Erythroblast (primary cell): Measurements from ENCODE around the gene PAM.

Source experiments
- DNase-seq, 2 experiments: peaks; one replicate each; lab custom pipeline; 2025; lab: John Stamatoyannopoulos, UW
- GATA1 ChIP-seq: IDR thresholded peaks from 2 replicates; pipeline ENCODE4 v1.6.1; 2011; ENCODE audit warnings: low read depth, mild to moderate bottlenecking, control low read depth, low read length, moderate library complexity
- POLR2A ChIP-seq: IDR thresholded peaks from 2 replicates; pipeline ENCODE4 v1.6.1; 2011; ENCODE audit warnings: mild to moderate bottlenecking, low read length

Gene PAM

DNA sequence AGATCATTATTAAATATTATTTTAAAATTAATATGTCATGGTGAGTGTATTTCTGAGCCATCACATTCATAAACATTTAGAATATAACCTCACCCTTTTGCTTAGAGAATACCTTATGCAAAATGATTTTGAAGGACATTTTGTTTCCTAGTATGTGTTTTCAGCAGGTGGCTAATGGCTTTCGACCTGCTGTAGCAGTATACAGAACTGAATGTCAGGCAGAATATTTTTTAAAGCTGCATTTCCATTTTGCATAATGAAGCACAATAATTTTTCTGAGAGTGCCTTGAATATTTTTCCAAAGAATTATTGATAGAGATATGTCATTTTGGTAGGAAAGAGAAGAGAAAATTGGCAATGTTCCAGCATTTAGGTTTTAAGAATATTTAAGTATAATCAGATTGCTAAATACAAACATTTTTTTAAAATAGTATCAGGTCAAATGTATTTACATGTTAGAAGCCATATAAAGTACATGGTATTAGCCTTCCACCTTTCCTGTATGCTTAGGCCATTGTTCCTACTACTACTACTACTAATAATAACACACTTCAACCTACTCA, 42.3 kb downstream of the PAM start:
- TF ChIP-seq POLR2A = no peak
- no peak for TF ChIP-seq GATA1
- DNase-seq = no peak

DNA sequence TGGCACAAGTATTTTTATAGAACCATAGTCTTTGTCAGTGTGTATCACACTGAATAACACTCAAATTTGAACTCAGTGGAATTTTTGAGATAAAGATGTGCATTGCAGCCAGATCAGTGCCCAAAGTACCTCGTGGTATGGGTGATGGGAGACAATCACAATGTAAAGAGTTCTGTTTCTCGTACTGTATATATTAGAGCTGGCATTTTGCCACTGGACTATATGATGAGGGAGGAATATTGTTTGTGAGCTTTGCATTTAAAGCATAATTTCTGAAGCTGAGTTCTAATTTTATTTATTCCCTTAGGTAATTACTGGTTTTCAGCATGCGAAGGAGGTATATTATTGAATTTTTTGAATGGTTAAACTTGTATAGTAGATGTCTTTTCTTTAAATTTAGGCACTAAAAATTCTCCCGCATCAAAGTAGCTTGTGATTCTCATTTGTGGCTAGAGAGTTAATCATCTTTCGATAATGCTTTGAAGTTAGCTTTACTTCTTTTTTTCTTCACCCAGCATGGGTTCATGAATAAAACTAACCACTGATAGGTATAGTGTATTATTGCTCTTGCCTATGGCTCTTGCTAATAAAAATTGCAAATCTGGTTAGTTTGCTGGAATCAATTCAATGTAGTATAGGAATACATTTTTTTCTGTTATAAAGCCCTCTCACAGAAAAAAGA, 43.1 kb downstream of the PAM start:
- no peak for DNase-seq
- TF ChIP-seq POLR2A = no peak
- no peak for TF ChIP-seq GATA1

DNA sequence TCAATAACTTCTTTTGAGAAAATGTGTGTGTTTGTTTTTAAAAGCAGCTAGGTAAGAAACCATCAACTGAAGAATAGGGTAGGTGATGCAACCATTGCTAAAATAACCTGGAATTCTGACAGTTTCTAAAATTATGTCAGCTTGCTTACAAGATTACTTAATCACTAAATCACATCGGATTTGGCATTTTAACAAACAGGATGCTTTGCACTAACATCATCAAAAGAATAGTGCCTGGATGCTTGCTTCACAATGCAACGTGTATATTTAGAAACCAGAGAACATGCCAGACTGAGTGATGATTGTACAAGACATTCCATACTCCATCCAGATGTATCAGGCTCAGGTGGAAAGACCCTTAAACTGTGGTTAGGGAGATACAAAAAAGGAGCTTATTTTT, 43.9 kb downstream of the PAM start:
- no peak for DNase-seq
- TF ChIP-seq GATA1 (no peak), POLR2A (no peak)

DNA sequence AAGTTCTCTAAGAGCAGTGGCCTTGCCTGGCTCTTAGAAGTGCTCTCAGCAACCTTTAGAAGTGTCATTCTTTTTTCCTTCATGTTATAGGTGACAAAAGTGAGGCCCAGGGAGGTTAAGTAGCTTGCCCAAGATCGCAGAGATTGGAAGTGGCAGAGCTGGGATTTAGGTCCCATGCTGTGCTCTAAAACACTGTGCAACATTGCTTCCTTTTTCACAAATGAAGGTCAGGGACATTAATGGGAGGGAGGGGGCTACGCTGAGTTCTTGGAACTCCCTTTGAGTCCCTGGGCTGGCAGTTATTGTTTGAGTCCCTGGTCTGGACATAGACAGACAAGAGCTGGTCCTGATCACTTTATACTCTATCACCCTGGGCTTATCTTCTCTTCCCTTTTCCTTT, 45.3 kb downstream of the PAM start:
- no peak for DNase-seq
- TF ChIP-seq GATA1 = no peak
- no peak for TF ChIP-seq POLR2A

DNA sequence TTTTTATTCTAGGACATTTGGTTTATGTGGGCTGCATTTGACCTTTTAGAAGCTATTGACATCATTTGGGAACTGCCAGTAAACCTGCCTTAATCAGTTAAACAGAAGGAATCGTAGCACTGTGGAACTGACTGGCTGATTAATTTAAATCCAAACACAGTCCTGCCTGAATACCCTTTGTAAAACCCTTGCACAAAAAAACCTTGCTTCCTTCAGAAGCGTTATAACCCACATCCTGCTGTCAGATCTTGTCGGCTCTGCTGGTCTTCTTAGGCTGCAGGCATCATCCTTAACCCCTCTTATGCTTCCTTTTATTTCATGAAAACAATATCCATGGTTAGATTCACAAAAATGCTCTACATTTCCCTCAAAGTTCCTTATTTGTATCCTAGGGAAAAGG, 46.3 kb downstream of the PAM start:
- no peak for TF ChIP-seq POLR2A
- TF ChIP-seq GATA1 = no peak
- DNase-seq = no peak

DNA sequence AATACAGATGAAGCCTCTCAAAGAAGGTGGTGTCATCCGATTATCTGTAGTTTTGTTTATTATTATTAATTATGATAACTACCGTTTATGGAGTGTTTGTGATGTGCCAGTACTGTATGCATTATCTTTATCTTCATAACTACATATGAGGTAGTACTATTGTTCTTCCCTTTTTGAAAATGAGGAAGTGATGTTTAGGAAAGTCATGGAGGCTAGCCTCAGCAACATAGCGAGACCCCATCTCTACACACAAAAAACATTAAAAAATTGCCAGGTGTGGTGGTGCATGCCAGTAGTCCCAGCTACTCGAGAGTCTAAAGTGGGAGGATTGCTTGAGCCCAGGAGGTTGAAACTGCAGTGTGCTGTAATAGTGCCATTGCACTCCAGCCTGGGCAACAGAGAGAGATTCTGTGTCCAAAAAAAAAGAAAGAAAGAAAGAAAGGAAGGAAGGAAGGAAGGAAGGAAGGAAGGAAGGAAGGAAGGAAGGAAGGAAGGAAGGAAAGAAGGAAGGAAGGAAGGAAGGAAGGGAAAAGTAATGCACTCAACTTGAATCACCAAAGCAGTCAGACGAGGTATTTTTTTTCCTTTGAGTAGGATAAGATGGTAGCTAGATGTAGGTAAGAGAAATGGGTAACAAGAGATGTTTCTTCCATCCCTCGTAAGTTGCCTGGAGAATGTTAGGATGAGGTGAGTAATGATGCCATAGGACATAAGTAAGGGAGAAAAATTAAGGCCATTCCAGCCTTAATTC, 47.8 kb downstream of the PAM start:
- DNase-seq = no peak
- TF ChIP-seq POLR2A (no peak), GATA1 (no peak)

DNA sequence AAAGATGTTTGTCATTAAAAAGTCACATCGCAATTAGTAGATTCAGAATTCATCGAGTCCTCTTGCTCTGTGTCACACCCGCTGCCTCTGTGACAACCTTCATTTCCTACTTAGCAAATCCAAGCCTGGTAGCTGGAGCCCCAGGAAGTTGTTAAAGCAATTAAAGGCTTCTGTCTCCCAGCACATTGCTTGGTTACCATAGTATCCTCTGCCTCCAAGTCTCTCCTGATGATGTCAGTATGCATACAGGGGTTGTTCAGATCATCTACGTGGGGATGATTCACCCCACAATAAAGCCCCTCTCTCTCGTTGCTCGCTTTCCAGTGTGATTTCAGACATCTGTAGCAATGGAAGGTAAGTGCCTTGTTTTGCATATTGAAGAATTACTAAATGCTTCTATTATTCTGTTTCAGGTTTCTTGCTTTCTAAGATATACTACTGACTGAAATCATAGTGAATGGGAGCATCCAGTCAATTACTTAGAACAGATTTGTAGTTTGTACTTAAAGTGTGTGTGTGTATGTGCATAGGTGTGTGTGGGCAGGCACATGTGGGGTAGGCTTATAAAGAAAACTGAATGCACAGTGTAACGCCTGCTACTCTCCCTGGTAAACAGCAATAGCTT, 52.9 kb downstream of the PAM start:
- DNase-seq = no peak
- TF ChIP-seq GATA1 (no peak), POLR2A (no peak)

DNA sequence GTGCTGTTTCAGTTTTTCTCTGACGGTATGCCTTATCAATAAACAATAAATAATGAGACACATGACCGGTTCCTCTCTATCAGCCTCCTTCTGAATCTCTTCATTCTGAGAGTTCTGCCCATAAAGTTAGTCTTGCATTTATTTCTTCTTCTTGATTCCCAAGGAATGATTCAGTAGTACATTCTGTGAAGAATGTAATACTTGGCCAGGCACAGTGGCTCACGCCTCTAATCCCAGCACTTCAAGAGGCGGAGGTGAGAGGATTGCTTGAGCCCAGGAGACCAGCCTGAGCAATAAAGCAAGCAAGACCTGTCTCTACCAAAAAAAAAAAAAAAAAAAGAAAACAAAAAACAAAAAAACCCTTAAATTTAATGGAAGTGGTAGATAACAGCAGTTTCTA, 53.9 kb downstream of the PAM start:
- TF ChIP-seq POLR2A = no peak
- no peak for TF ChIP-seq GATA1
- no peak for DNase-seq

DNA sequence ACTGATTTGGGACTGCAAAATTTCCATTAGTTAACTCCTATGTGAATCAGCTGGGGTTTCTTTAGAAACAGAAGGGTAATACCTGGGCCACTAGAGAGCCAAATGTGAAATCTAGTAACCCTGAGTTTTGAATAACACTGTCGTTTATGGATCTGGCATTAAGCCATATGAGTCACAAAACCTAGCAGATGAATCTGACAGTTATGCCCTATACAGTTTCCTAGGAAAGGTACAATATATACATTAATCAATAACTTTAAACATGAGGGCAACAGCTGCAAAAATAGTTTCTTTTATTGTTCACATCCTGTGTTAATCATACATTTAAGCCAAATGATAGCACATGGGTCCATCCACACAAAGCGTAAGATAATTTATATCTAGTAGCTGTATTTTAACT, 56.9 kb downstream of the PAM start:
- peak in 1 of 2 experiments; percentile 4 for DNase-seq
- TF ChIP-seq POLR2A (no peak), GATA1 (no peak)

DNA sequence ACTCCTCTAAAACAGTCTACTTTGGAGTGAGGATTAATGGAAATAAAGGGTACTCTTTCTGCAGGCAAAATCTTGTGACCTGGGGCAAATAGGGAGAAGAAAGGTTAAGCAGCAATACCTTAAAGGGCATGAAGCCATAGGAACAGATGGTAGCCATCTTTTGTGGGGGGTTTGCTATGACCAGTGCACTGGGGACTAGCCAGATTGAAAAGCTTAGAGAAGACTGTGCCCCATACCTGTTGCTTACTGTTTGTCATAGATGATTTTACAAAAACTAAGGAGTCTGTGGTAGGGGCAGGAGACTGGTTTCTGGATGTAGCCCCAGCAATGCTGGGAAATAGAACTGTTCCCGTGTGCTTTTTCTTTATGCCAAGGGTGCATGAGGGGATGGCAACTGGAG, 58.6 kb downstream of the PAM start:
- no peak for DNase-seq
- no peak for TF ChIP-seq POLR2A
- TF ChIP-seq GATA1 = no peak

DNA sequence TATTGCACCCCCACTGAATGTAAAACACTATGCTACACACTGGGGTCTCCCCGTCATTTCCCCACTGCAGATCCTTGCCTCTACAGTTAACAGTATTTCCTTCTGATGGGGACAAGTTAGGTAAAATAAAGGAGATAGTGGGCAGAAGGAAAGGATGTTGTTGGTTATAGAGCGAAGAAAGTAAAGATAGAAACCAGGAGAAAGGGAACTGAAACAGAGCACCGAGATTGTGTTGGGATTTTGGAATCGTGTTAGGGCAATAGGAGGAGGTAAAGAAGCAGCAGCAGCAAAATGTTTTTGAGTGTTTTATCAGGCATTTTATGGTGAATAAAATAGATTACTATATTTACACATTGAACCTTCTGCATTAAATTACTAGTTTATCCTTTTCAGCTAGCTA, 60.0 kb downstream of the PAM start:
- TF ChIP-seq GATA1 = no peak
- DNase-seq = no peak

DNA sequence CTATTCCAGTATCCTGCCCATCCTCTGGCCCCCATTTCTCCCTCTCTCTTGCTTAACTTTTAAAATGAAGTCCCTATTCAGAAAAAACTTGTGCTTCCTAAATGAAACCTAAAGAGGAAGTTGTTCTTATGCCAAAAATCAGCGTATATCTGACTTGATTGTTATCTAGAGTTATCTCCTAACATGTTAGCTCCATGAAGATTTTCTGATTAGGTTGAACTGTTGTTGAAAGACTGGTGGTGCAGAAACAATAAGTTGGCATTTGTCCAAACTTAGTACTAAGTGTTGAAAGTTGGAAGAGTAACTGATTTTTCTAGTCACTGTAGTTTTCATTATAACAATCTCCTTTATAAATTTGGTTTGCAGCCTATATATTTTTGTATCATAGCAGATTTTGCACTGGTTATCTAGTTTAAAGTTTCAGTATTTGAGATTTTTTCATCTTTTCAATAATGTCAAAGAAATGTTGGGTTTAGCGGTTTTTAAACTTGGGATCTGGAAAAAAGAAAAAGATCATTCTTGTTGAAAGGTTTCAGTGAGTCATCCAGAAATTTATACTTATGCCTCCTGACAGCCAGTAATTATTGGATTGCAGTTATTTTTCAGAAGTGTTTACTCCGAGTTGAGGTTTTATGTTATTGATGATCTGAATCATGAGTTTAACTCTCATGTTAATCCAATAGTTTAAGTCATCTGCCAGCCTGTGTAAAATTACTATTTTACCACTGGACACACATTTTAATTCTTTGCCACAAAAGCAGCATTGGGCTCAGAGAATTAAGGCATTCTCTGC, 60.6 kb downstream of the PAM start:
- no peak for DNase-seq
- no peak for TF ChIP-seq POLR2A
- TF ChIP-seq GATA1 = no peak

DNA sequence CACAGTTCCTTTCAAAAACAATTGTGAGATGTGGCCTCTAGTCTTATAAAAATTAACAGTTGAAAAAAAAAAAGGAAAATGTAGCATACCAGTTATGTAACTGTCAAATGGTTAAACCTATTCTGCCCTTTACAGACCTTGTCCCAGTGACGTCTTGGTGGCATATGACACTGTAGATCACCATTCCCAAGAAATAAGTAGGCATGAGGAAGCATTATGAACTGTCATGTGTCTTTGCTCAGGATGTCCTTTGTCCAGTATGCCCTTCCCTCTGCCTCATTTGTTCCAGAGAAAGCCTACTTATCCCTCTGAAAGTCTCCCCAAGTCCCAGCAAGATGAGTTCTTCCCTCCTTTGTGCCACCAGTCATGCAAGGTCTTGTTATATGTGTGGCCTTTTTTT, 63.2 kb downstream of the PAM start:
- TF ChIP-seq POLR2A (no peak), GATA1 (no peak)
- no peak for DNase-seq
